Epidermal melanocyte (primary cell): Measurements from ENCODE around the gene TMOD1.

ENCODE experiments used
- DNase-seq: peaks from one replicate; pipeline ENCODE4 v3.0.0; 2011; ENCODE audit warnings: low spot score; ENCODE audit not compliant: insufficient read length

Gene TMOD1

GRCh38 chr9:97517331-97518089 lies 16.0 kb downstream of the TMOD1 start:
- DNase-seq, result no peak

- DNase-seq, result no peak
Observed at GRCh38 chr9:97518166-97518908, 16.9 kb downstream of the TMOD1 start.

- no peak for DNase-seq
Observed at GRCh38 chr9:97518909-97519307, 17.4 kb downstream of the TMOD1 start.

GRCh38 chr9:97519441-97519970 lies 18.0 kb downstream of the TMOD1 start:
- DNase-seq, result no peak

GRCh38 chr9:97521576-97522333 lies 20.3 kb downstream of the TMOD1 start:
- DNase-seq, result no peak

- no peak for DNase-seq
Observed at GRCh38 chr9:97524424-97524823, 23.0 kb downstream of the TMOD1 start.

- no peak for DNase-seq
Observed at GRCh38 chr9:97525451-97525850, 24.0 kb downstream of the TMOD1 start.

- no peak for DNase-seq
Observed at GRCh38 chr9:97526895-97527575, 25.6 kb downstream of the TMOD1 start.

GRCh38 chr9:97527626-97528528 lies 26.4 kb downstream of the TMOD1 start:
- no peak for DNase-seq

- no peak for DNase-seq
Observed at GRCh38 chr9:97528529-97529230, 27.2 kb downstream of the TMOD1 start.

- DNase-seq, result no peak
Observed at GRCh38 chr9:97529363-97530076, 28.1 kb downstream of the TMOD1 start.

- no peak for DNase-seq
Observed at GRCh38 chr9:97531888-97532376, 30.5 kb downstream of the TMOD1 start.

- no peak for DNase-seq
Observed at GRCh38 chr9:97534185-97534584, 32.7 kb downstream of the TMOD1 start.

- no peak for DNase-seq
Observed at GRCh38 chr9:97534961-97535594, 33.6 kb downstream of the TMOD1 start.

GRCh38 chr9:97535771-97536170 lies 34.3 kb downstream of the TMOD1 start:
- no peak for DNase-seq

GRCh38 chr9:97536480-97536879 lies 35.0 kb downstream of the TMOD1 start:
- DNase-seq, result no peak

- no peak for DNase-seq
Observed at GRCh38 chr9:97543561-97543960, 42.1 kb downstream of the TMOD1 start.

- DNase-seq, result no peak
Observed at GRCh38 chr9:97545486-97545885, 44.0 kb downstream of the TMOD1 start.
